Adrenal gland (tissue), 5 donors: ENCODE data around the gene CRYGN.

Source experiments
- CTCF ChIP-seq, 6 experiments: fragments of 450-650 bp in 4 of 6; fragments of 200-600 bp in 2 of 6; sonication (generic) in 1 of 6; IDR thresholded peaks; 1 replicate in 5 of 6; 2 replicates in 1 of 6; pipeline versions ENCODE4 v1.5.1 to v1.8.0; 2016 to 2021; ENCODE audit warnings: antibody characterized with exemption in 6 of 6, mild to moderate bottlenecking in 2 of 6, moderate library complexity in 1 of 6
- POLR2A ChIP-seq, 2 donors: fragments of 450-650 bp; IDR thresholded peaks; one replicate each; pipeline ENCODE4 v1.6.1; 2017; ENCODE audit warnings: antibody characterized with exemption in 2 of 2, mild to moderate bottlenecking in 2 of 2, moderate library complexity in 1 of 2
- donor health status: DM: no; HTN: no; CAD: no.

- no peak for TF ChIP-seq POLR2A (IDR thresholded peaks at IDR 0.05)
- no peak for TF ChIP-seq CTCF (IDR thresholded peaks at IDR 0.05)
These were observed 981 bp upstream of the CRYGN start for GRCh38 chr7:151440799-151441445.
